Activated gamma-delta T cell treated with Interleukin-2 at 50 U/mL for 16 hours (primary cell): ENCODE results near the gene NRG3.

Experiments used
- DNase-seq: peaks from one replicate; pipeline ENCODE4 v3.0.0-alpha.2; 2020

NRG3 gene

GRCh38 chr10:82506680-82507376, 631.8 kb downstream of the NRG3 start:
- no peak for DNase-seq

- DNase-seq: no peak
These were observed 640.3 kb downstream of the NRG3 start for GRCh38 chr10:82515256-82515655.

GRCh38 chr10:82529062-82529461, 654.1 kb downstream of the NRG3 start:
- DNase-seq: no peak

GRCh38 chr10:82535457-82535856, 660.5 kb downstream of the NRG3 start:
- no peak for DNase-seq

- no peak for DNase-seq
These were observed 661.7 kb downstream of the NRG3 start for GRCh38 chr10:82536668-82537067.

GRCh38 chr10:82538272-82538671, 663.3 kb downstream of the NRG3 start:
- no peak for DNase-seq

GRCh38 chr10:82543631-82544030, 668.6 kb downstream of the NRG3 start:
- no peak for DNase-seq

- no peak for DNase-seq
These were observed 669.4 kb downstream of the NRG3 start for GRCh38 chr10:82544377-82544776.

- no peak for DNase-seq
These were observed 676.5 kb downstream of the NRG3 start for GRCh38 chr10:82551506-82551905.

- no peak for DNase-seq
These were observed 677.3 kb downstream of the NRG3 start for GRCh38 chr10:82552267-82552666.

GRCh38 chr10:82554381-82554780, 679.4 kb downstream of the NRG3 start:
- DNase-seq: no peak

GRCh38 chr10:82558014-82558607, 683.1 kb downstream of the NRG3 start:
- no peak for DNase-seq

- DNase-seq: no peak
These were observed 689.6 kb downstream of the NRG3 start for GRCh38 chr10:82564353-82565196.

GRCh38 chr10:82565197-82565575, 690.2 kb downstream of the NRG3 start:
- DNase-seq: no peak

- no peak for DNase-seq
These were observed 697.8 kb downstream of the NRG3 start for GRCh38 chr10:82572744-82573143.

GRCh38 chr10:82574081-82574480, 699.1 kb downstream of the NRG3 start:
- no peak for DNase-seq

GRCh38 chr10:82575318-82575717, 700.3 kb downstream of the NRG3 start:
- no peak for DNase-seq

- DNase-seq: no peak
These were observed 701.1 kb downstream of the NRG3 start for GRCh38 chr10:82576093-82576492.

GRCh38 chr10:82581940-82582339, 706.9 kb downstream of the NRG3 start:
- DNase-seq: no peak

- no peak for DNase-seq
These were observed 716.4 kb downstream of the NRG3 start for GRCh38 chr10:82591421-82591820.

- DNase-seq: no peak
These were observed 722.8 kb downstream of the NRG3 start for GRCh38 chr10:82597840-82598239.

- DNase-seq: no peak
These were observed 734.9 kb downstream of the NRG3 start for GRCh38 chr10:82609845-82610244.

- DNase-seq: no peak
These were observed 743.0 kb downstream of the NRG3 start for GRCh38 chr10:82618007-82618406.

GRCh38 chr10:82621680-82622079, 746.7 kb downstream of the NRG3 start:
- no peak for DNase-seq
